ENCODE measurements around the gene TSC22D2.
"Not testable (repeated sequence)": the region's sequence is repeated elsewhere in the genome, so short reads cannot be mapped to it uniquely, and the experiment has no call there.

The TSC22D2 gene

DNA sequence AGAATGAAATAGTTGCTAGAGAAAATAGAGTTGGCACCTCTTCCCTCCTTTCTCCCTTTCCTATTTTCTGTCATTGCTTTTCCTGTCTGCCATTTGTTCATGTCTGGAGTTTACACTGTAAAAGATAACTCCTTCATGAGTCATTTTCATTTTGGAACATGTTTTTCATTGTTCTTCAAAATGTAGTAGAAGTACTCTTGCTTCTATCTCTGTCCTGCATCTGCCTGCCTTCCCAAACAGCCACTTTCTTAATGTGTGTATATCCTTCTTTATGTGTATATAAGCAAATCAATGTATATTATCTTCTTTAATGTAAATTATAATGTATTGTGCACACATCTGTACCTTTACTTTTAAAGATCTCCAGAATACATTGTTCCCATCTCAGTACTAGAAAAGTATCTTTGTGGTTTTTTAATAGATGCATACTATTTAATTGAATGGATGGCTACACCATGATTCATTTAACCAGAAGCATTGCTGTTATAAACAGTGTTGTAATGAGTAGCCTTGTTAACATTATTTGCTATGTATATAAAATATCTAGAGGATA is 41.1 kb downstream of the TSC22D2 start:
- DNase-seq, result no peak

DNA sequence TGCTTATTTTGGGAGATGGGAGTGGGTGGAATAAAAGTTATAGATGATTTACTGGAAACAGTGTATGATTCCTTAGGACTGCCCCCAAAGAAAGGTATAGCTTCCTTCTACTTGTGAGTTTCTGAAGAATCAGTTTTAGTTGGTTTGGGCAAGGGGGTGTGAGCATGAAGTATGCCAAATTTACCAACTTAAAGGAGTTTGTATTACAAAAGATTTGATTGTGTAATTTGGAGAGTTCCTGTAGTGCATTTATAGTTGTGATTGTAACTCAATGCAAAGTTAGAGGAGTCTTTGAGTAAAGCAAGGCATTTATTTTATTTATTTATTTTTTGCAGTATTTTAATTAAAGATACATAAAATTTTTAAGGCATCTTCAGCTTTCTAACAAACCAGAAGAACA is 42.8 kb downstream of the TSC22D2 start:
- DNase-seq, result no peak

GRCh38 chr3:150451329-150452048 is 43.4 kb downstream of the TSC22D2 start:
- no peak for DNase-seq

DNA sequence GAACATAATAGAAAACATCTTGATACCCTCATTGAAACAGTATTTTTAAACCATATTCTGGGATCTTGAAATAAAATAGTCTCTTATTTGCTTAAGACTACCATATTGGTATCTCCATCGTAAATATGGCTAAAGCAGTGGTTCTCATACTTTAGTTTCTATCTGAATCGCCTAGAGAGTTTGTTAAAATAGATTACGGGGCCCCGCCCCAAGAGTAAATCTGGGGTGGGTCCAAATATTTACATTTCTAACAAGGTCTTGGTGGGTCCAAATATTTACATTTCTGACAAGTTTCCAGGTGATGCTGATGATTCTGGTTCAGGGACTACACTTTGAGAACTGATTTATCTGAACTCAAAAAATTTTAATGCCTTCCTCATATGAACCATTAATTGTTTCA is 45.3 kb downstream of the TSC22D2 start:
- no peak for DNase-seq

DNA sequence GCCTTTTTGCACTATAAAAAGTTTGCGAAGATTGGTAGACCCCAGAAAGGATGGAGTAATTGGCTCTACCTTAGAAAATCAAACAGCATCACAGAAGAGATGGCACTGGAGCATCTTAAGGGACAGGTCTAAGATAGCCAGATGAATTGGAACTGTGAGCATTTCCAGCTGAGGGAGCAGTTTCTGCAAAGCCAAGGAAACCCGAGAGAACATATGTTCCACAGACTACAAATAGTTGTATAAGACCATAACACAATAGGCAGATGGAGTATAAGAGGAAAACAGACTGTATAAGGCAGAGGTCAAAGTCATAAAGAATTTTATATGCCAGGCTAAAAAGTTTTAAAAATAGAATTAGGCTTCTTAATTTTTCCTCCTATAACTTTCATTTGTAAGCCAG is 46.0 kb downstream of the TSC22D2 start:
- DNase-seq, result no peak

GRCh38 chr3:150454622-150455021 is 46.5 kb downstream of the TSC22D2 start:
- no peak for DNase-seq

DNA sequence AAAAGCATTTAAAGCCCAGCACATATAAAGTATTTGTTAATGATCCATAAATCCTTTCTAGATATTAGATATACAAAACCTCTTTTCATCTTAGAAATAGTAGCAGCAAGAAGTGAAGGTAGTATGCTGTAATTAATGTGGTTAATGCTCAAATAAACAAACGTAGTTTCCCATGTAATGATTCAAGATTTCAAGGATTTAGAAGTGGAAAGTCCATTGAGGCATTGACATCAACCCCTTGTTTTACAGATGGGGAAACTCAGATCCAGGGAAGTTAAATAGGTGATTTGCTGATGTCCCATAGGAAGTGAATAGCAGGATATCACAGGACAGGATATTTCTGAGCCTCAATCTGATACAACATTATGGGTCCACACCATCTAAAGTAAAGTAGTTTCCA is 47.2 kb downstream of the TSC22D2 start:
- no peak for DNase-seq

- no peak for DNase-seq
Measured at GRCh38 chr3:150458001-150458400, 49.9 kb downstream of the TSC22D2 start.

GRCh38 chr3:150460484-150460883 is 52.4 kb downstream of the TSC22D2 start:
- no peak for DNase-seq

DNA sequence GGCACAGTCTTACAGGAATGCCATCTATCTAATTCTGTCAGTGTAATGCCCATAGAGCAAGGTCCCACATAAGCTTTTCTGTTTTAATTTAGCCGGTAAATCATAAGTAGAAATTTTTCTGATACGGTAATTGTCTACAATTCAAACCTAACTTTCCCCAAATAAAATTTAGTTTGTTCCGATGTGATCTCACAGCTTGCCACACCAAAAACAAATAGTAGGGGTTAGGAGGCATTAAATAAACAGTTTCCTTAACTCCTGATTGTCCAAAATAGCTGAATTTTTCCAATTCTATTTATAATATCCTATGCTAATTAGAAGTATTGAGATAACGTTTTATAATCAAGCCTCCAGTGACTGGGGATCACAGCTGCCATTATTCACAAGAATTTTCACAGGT is 53.3 kb downstream of the TSC22D2 start:
- no peak for DNase-seq

GRCh38 chr3:150462108-150462507 is 54.0 kb downstream of the TSC22D2 start:
- no peak for DNase-seq

GRCh38 chr3:150464684-150465083 is 56.6 kb downstream of the TSC22D2 start:
- DNase-seq, result no peak

DNA sequence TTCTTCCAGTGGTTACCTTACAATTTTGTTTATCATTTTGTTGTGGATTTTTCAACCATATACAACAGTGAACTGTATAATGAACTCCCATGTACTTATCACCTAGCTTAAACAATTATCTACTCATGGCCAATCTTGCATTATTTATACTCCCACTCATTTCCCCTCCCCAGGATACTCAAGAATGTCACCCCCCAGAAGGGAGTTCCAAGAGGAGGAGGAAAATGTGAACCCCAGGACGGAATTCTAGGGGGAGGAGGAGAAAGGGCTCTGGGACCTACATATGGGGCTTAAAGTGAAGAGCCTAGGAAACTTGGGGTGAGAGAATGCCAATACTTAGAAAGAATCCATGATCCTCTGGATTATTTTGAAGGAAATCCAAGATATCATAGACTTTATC is 59.3 kb downstream of the TSC22D2 start:
- no peak for DNase-seq

GRCh38 chr3:150469031-150469930 is 61.2 kb downstream of the TSC22D2 start:
- no peak for DNase-seq

DNA sequence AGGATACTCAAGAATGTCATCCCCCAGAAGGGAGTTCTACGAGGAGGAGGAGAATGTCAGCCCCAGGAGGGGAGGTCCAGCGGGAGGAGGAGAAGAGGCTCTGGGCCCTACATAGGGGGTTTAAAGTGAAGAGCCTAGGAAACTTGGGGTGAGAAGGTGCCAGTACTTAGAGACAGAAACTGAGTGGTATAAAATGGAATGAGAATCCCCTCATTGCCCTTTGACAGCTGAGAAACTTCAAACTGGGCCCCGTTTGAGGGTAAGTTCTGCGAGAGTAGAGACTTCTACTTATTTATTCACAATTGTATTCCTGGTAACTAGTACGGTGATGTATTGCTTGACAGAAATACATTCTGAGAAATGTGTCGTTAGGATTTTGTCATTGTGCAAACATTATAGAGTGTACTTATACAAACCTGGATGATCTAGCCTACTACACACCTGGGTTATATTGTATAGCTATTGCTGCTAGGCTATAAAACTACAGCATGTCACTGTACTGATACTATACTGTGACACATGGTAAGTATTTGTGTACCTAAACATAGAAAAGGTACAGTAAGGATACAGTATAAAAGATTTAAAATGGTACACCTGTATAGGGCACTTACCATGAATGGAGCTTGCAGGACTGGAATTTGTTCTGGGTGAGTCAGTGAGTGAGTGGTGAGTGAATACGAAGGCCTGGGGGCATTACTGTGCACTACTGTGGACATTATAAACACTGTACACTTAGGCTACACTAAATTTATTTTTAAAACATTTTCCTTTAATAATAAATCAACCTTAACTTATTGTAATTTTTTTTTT is 62.0 kb downstream of the TSC22D2 start:
- no peak for DNase-seq

DNA sequence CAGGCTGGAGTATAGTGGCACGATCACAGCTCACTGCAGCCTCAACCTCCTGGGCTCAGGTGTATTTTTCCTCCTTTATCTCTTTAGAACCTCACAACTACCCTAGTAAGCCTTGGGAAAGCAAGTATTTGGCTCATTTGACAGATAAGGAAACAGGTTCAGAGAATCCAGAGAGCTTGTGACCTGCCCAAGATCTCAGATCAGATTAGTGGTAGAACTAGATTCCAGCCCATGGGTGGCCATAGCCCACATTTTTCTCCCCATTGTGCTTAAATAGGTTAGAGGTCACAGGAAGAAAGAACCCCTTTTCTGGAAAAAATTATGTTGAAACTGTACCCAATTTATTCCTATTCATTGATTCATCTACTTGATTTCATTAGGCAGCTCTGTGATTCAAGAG is 64.3 kb downstream of the TSC22D2 start:
- no peak for DNase-seq

GRCh38 chr3:150473161-150473560 is 65.1 kb downstream of the TSC22D2 start:
- DNase-seq, result not testable (repeated sequence)

DNA sequence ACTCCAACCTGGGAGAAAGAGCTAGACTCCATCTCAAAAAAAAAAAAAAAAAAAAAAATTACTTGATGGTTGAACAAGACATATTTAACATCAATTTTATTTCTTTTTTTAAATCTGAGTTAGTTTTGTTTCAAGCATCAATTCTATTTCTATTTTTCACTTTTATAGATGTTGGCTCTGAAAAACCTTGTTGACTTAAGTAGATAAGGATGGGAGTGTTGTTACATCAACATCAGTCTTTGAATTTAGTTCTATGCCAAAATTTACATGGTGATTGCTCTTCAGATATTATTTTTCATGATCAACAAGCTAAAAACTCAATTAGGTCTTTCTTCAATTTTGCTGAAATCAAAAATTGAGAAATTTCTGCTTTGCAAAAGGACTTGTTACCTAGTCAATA is 71.3 kb downstream of the TSC22D2 start:
- no peak for DNase-seq

- no peak for DNase-seq
Measured at GRCh38 chr3:150480877-150481276, 72.8 kb downstream of the TSC22D2 start.

DNA sequence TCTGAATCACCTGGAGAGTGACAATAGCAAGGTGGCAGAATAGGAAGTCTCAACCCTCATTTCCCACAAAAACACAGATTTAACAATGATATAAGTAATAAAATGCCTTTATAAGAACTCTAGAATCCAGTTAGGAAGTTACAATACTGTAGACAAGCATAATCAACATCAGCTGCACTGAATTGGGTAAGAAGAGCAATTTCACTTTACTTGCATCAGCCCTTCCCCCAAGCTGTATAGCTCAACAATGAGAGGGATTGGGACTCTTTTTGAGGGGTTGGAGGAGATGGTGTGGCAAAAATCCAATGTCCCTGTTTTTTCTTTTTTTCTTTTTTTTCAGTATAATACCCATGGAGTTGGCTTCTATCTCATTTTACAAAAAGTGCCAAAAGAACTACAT is 75.1 kb downstream of the TSC22D2 start:
- no peak for DNase-seq

DNA sequence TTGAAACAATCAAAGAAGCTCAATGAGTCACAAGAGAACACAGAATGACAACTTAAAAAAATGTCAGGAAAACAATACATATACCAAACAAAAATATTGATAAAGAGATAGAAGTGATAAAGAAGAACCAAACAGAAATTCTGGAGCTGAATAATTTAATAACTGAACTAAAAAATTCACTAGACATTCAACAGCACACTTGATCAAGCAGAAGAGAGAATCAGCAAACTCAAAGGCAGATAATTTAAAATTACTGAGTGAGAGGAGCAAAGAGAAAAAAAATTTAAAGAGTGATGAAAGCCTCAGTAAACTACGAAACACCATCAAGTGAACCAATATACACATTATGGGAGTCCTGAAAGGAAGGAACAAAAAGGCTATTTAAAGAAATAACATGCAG is 76.3 kb downstream of the TSC22D2 start:
- DNase-seq, result no peak

DNA sequence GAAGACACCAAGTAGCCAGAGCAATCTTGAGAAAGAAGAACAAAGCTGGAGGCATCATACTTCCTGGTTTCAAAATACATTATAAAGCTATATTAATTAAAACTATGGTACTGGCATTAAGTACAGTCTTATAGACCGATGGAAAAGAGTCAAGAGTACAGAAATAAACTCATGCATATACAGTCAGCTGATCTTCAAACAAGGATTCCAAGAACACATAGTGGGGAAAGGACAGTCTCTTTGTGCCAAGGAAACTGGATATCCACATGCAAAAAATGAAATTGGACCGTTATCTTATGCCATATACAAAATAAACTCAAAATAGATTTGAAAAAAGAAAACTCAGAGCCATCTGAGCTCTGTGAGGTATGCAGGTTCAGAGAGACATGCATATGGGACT is 80.8 kb downstream of the TSC22D2 start:
- no peak for DNase-seq

Measured in SIG-M5 (cell line).